HepG2 (cell line): Measurements from ENCODE around the gene SHISA4. TPM values are rescaled to one million over a fixed set of nuclear protein-coding genes. Genes with fewer than 3 reads are reported as not detected.
"Not testable (repeated sequence)": the region's sequence is repeated elsewhere in the genome, so short reads cannot be mapped to it uniquely, and the experiment has no call there.

Experiments
- ATAC-seq: fragments of 200-7000 bp; cut with Tn5 transposase; 3 replicates; pipeline ENCODE4 v1.9.1; 2020; ENCODE audit warnings: mild to moderate bottlenecking, moderate library complexity
- BruUV-seq: library from RNA; stranded (reverse); fragments of 400-500 nt; replicated peaks from 2 replicates; lab custom pipeline; 2021; lab: Mats Ljungman, UMichigan
- CTCF ChIA-PET: fragments of 300-600 bp; formaldehyde crosslinking; extraction: SDS; loops from one replicate; lab custom pipeline; 2021; ENCODE audit warnings: low total read pairs, inconsistent platforms, low intra/inter-chr PET ratio; lab: Yijun Ruan, JAX
- POLR2A ChIA-PET: fragments of 350-600 bp; sonication (Branson Sonifier 250); formaldehyde crosslinking; loops from one replicate; lab custom pipeline; 2020; ENCODE audit warnings: antibody characterized with exemption, inconsistent platforms; lab: Yijun Ruan, JAX
- DNase-seq: peaks from one replicate; pipeline ENCODE4 v3.0.0-alpha.2; 2015; ENCODE audit warnings: low spot score
- FAIRE-seq: peaks from 3 replicates; lab custom pipeline; 2011; peaks lifted over from hg19 to GRCh38; lab: Jason Lieb, UNC
- H2AFZ ChIP-seq: one replicate; pipeline ENCODE4 v1.6.1; 2011; ENCODE audit warnings: low read length, inconsistent platforms
- H3K27ac ChIP-seq: fragments of 300-600 bp; 3 replicates; pipeline ENCODE4 v1.8.0; 2011; ENCODE audit warnings: mixed run types, mild to moderate bottlenecking, mixed read lengths, low read length, inconsistent platforms; ENCODE audit not compliant: insufficient read depth; ENCODE audit errors: extremely low read length
- H3K27me3 ChIP-seq, 2 experiments: fragments of 200-600 bp in 1 of 2; 2 replicates in 1 of 2; 3 replicates in 1 of 2; pipeline versions ENCODE4 v1.6.0 to v1.8.0; 2011; ENCODE audit warnings: low read length in 2 of 2, mild to moderate bottlenecking in 2 of 2, moderate library complexity in 2 of 2, inconsistent platforms in 1 of 2; ENCODE audit not compliant: insufficient read depth in 2 of 2, control insufficient read depth in 1 of 2
- H3K36me3 ChIP-seq, 2 experiments: fragments of 200-600 bp in 1 of 2; replicated peaks in 1 of 2; 2 replicates in 1 of 2; 3 replicates in 1 of 2; pipeline versions ENCODE4 v1.5.1 to v1.8.0; 2011; ENCODE audit warnings: low read length in 2 of 2, inconsistent platforms in 1 of 2; ENCODE audit not compliant: insufficient read depth in 2 of 2, control insufficient read depth in 1 of 2
- H3K4me1 ChIP-seq: 2 replicates; pipeline ENCODE4 v1.5.1; 2012; ENCODE audit warnings: low read length, inconsistent platforms; ENCODE audit not compliant: insufficient read depth
- H3K4me2 ChIP-seq: 2 replicates; pipeline ENCODE4 v1.6.0; 2011; ENCODE audit warnings: low read depth, low read length, inconsistent platforms
- H3K4me3 ChIP-seq, 3 experiments: fragments of 200-600 bp in 1 of 3; sonication (generic), shearing (Covaris generic) in 1 of 3; replicated peaks in 1 of 3; 2 replicates each; pipeline ENCODE4 v1.5.1; 2011 to 2016; ENCODE audit warnings: low read length in 3 of 3, inconsistent platforms in 2 of 3, low read depth in 2 of 3, mild to moderate bottlenecking in 2 of 3, control low read depth in 1 of 3, mixed read lengths in 1 of 3; ENCODE audit not compliant: insufficient read depth in 1 of 3
- H3K79me2 ChIP-seq: one replicate; pipeline ENCODE4 v1.6.1; 2011; ENCODE audit warnings: low read length, inconsistent platforms; ENCODE audit not compliant: insufficient read depth
- H3K9ac ChIP-seq: 2 replicates; pipeline ENCODE4 v1.6.0; 2011; ENCODE audit warnings: mild to moderate bottlenecking, low read depth, low read length, inconsistent platforms; ENCODE audit not compliant: insufficient read depth
- H3K9me3 ChIP-seq: 2 replicates; pipeline ENCODE4 v1.5.1; 2012; ENCODE audit warnings: mild to moderate bottlenecking, low read length
- H4K20me1 ChIP-seq: 2 replicates; pipeline ENCODE4 v1.6.0; 2011; ENCODE audit warnings: inconsistent platforms, mild to moderate bottlenecking, low read length, moderate library complexity; ENCODE audit not compliant: insufficient read depth
- MTF1 ChIP-seq: sonication (generic); formaldehyde crosslinking; IDR thresholded peaks from 2 replicates; pipeline ENCODE4 v1.5.0; 2020; ENCODE audit warnings: missing genetic modification reagents
- RBM22 ChIP-seq: fragments of 200-400 bp; formaldehyde crosslinking; optimal IDR thresholded peaks from 2 replicates; pipeline ENCODE3; 2017; ENCODE audit warnings: mild to moderate bottlenecking, low read length, moderate library complexity
- WGBS: methylation state at CpG from one replicate; pipeline ENCODE4 v1.1.6; 2017; ENCODE audit warnings: low lambda C conversion rate; 5-methylcytosine and 5-hydroxymethylcytosine counted together
- in situ Hi-C: cut with HindIII; loops from 2 replicates; pipeline ENCODE4 v1.10.0; 2017; ENCODE audit warnings: low pct_unique_long_range_greater_than_20kb; ENCODE audit not compliant: extremely low pct_ligation_motif_present
- intact Hi-C: fragments of 100-400 bp; cut with micrococcal nuclease; formaldehyde crosslinking; loops from one replicate; pipeline ENCODE4 v1.10.0; 2022; ENCODE audit not compliant: unreplicated experiment
- polyA plus RNA-seq, 8 experiments: library from polyadenylated mRNA; depleted of rRNA in 3 of 8; stranded (reverse) in 7 of 8; unstranded in 1 of 8; fragments of >200 nt; fragmentation: Illumina TruSeq in 4 of 8; extraction: Trizol in 4 of 8; gene quantifications; 2 replicates each; pipeline versions ENCODE4 v1.2.1 to v1.2.3, GENCODE V29; 2011 to 2016; ENCODE audit warnings: low read depth in 4 of 8, missing spikeins in 1 of 8, mixed read lengths in 1 of 8; ENCODE audit not compliant: insufficient read depth in 1 of 8
- total RNA-seq, 5 experiments: library from RNA; depleted of rRNA; stranded (reverse); fragments of >200 nt; fragmentation: Illumina TruSeq; extraction: Trizol; gene quantifications; 2 replicates each; pipeline ENCODE4 v1.2.3, GENCODE V29; 2016; ENCODE audit warnings: low read depth in 1 of 5

SHISA4 gene
- total and polyA plus RNA-seq, 2 of the 13 experiments (the other 11 are each of a cell fraction or from before 2014, with no cell fraction given), result 0.51 to 1.0 TPM

- peaks cover 1 to 11% of the 10 kb centered on the region in 2 experiments; a peak in 3 of 5 replicates for H3K36me3 ChIP-seq
- CTCF ChIA-PET, H3K27me3 ChIP-seq, in situ Hi-C loops, H3K4me3 ChIP-seq, FAIRE-seq, H3K27ac ChIP-seq, BruUV-seq, H3K4me2 ChIP-seq, H3K9me3 ChIP-seq, intact Hi-C loops, H4K20me1 ChIP-seq, H2AFZ ChIP-seq, H3K9ac ChIP-seq, ATAC-seq, DNase-seq, POLR2A ChIA-PET: not testable (repeated sequence)
- H3K4me1 ChIP-seq, result peaks cover 41% of the 10 kb centered on the region
- WGBS, result 99% methylated on average over 10 of the region's 10 CpGs
- H3K79me2 ChIP-seq, result peaks cover 88% of the 10 kb centered on the region
Measured at GRCh38 chr1:201839089-201839488, 49.6 kb upstream of the SHISA4 start.

GRCh38 chr1:201840055-201840454 lies 48.6 kb upstream of the SHISA4 start:
- Histone ChIP-seq H3K79me2 (peaks cover 86% of the 10 kb centered on the region), H3K27me3 (no peaks in the 10 kb centered on the region), H3K9ac (no peak overlapping the region), H2AFZ (no peak overlapping the region), H4K20me1 (no peaks in the 10 kb centered on the region; the same call in 1 of the 2 replicates), H3K4me3 (no peak overlapping the region), H3K4me2 (no peak overlapping the region)
- POLR2A ChIA-PET, result no interaction called here
- no peak for FAIRE-seq
- WGBS, result 98% methylated on average over 4 of the region's 4 CpGs
- TF ChIP-seq MTF1 (CRISPR knock-in tag), result no peak
- peak; percentile 55 for TF ChIP-seq RBM22
- TF ChIP-seq, all 625 proteins: peak for 1
- intact Hi-C loops, result no loop called here
- in situ Hi-C loops, result no loop called here
- H3K36me3 ChIP-seq, result peaks cover 1 to 11% of the 10 kb centered on the region in 2 experiments; a peak in 3 of 5 replicates
- CTCF ChIA-PET, result no interaction called here
- DNase-seq, result no peak
- H3K27ac ChIP-seq, result no peak overlapping the region
- H3K4me1 ChIP-seq, result peaks cover 41% of the 10 kb centered on the region
- H3K9me3 ChIP-seq, result no peaks in the 10 kb centered on the region
- BruUV-seq, result no TSS peak
- ATAC-seq, result no peak
